Activated CD4-positive, alpha-beta T cell treated with anti-CD3 and anti-CD28 coated beads, Interleukin-10, Interleukin-2, amounts not matched to agents 100 ng/mL and 50 ng/mL, durations not matched to agents 16 hours and 8 hours (primary cell): ENCODE results near the gene PANX2.

Source experiments
- DNase-seq: peaks from one replicate; pipeline ENCODE4 v3.0.0-alpha.2; 2020

The PANX2 gene

DNA sequence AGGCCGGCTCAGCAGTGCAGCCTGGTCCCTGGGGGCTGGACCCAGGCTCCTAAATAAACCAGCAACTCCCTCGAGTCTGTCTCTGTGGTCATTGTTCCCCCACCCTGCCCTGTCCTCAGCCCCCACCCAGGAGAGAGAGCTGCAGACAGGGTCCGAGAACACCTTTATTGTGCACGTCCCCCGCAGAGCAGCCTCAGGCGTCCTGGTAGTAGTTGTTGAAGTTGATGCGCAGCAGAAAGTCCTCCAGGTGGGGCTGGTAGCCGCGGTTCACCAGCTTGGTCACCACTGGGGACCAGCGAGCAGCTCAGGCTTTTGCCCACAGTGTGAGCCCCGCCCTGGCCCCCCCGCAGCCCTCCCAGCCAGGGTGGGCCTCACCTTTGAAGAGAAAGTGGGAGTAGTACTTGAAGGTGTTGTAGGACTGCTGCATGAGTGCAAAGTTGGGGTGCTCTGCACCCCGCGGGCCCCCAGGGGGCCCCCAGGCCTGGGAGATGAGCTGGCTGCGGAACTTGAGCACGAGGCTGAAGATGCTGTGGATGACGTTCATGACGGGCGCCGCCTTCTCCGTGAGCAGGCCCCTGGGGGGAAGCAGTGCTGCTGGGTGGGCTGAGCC lies 47.1 kb downstream of the PANX2 start:
- DNase-seq, result no peak

DNA sequence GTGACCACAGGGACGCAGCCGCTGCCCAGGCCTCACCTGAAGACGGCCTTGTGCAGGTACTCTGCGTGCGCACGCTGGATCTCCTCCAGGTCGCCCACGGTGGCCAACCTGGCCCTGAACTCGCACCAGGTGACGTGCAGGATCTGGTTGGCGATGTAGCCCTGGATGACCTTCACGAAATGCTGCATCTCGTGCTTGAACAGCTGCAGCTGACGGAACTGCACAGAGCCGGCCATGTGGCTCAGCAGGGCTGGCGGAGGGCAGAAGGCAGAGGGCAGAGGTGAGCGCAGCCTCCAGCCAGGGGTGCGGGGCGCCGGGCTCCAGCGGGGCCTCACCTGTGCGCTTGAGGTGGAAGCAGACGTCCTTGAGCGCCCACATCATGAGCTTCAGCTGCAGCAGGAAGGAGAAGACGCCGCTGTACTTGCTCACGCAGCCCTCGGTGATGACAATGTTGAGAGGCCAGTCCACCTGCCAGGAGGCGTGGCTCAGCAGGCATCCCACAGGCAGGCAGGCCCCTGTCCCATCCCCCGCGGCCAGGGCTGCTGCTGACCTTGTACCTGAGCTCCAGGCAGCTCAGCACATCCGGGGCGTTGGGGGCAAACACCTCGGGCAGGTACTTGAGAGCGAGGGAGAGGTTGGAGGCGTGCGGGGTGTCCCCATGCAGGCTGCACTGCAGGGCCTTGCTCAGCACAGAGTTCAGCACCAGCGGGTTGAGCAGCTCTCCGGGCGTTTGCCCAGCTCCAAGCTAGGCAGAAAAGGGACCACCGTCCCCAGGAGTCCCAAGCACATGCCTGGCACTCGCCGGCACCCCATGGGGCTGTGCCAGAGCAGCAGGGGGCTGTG lies 47.8 kb downstream of the PANX2 start:
- no peak for DNase-seq

GRCh38 chr22:50218996-50219727 lies 48.6 kb downstream of the PANX2 start:
- peak; percentile 27 for DNase-seq

DNA sequence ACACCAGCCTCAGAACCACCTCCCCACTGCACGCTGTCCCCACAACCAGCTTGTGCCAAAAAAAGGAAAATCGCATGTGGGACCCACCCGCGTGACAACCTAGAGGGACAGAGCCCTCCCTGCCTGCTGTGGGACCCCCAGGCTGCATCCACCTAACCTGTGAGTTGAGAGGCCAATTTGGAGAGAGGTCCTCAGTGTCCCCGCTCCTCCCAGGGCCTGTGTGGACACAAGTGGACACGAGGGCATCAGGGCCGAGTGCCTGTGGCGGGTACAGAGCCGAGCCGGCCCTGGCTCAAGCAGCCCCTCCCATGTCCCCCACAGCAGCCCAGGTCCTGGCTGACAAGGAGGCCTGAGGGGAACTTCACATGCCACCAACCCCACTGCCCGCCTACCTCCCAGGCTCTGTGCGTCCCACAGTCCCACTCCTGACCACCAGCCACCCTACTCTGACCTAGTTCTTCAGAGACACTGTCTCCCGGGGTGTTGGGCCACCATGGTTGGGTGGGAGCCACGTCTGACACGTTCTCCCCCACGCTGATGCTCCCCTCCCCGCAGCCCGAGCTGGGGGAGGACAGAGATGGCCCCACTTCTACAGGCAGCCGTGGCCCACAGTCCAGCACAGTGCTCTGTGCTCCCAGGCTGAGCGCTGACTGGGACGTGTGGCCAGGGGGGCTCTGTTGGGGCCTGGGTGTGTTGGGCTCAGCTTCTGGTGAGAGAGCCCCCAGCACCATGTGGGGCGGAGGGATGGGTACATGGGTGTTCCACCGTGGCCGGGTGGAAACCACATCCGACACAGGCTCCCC lies 49.5 kb downstream of the PANX2 start:
- DNase-seq, result no peak

GRCh38 chr22:50220603-50221409 lies 50.3 kb downstream of the PANX2 start:
- DNase-seq, result no peak

- no peak for DNase-seq
Measured at GRCh38 chr22:50221410-50222300, 51.1 kb downstream of the PANX2 start.

GRCh38 chr22:50222508-50222907 lies 52.0 kb downstream of the PANX2 start:
- no peak for DNase-seq

GRCh38 chr22:50224071-50224470 lies 53.5 kb downstream of the PANX2 start:
- no peak for DNase-seq

- no peak for DNase-seq
Measured at GRCh38 chr22:50225200-50225969, 54.9 kb downstream of the PANX2 start.

DNA sequence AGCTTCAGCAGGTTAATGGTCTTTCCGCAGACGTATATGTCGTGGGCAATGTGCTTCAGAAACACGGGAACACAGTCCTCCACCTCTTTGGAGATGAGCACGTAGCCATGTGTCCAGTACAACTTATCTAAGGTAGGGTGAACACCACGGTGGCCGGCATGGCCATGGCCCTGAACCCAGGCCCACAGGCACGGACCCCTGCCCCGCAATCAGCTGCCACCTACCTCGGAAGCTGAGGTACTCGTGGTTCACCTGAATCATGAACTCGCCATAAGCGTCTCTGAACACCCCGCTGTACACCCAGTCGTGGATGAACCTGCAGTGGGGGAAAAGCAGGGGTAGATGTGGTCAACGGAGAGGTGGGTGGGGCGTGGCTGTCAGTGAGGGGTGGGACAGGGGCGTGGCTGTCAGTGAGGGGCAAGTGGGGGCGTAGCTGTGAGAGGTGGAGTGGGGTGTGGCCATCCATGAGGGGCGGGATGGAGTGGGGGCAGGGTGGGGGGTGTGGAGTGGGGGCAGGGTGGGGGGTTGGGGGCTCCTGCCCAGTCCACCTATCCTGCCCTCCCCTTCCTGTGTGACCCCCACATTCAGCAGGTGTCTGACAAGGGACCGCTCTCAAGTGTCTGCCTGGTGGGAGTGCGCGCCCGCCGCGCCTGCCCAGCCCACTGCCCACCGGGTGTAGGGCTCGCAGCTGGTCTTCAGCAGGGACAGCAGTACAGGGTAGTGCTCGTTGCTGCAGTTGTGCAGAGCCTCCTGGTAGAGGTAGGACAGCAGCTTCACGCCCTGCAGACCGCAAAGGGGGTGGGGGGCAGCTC lies 55.7 kb downstream of the PANX2 start:
- no peak for DNase-seq

DNA sequence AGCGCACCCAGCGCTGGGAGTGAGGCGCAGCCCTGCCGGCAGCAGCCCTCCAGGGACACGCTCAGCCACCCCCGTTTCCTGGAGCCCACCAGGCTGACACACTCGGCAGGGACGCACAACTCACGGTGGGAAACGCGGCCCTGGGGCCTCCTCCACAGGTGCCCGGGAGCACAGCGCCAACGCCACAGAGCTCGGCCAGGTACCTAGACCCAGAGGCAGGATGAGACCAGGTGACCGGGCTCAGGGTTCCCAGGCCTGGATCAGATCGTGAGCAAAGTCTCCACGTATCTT lies 56.3 kb downstream of the PANX2 start:
- DNase-seq, result no peak

GRCh38 chr22:50227579-50228215 lies 57.2 kb downstream of the PANX2 start:
- DNase-seq, result no peak

DNA sequence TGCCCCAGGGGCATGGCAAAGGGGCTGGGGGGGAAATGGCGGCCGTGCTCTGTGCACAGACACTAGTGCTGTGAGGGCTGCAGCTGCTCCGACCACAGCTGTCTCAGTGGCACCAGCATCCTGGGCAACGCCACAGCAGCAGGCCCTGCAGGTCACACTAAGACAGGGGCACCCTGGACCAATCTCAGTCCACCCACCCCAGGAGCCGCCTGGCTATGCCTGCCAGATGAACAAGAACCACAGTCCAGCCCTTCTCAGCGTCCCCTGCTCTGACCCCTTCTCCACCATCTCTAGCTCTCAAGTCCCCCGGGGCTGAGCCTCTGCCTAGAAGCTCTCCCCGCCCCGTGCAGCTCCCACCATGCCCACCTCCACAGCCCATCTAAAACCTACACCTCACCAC lies 57.8 kb downstream of the PANX2 start:
- no peak for DNase-seq

DNA sequence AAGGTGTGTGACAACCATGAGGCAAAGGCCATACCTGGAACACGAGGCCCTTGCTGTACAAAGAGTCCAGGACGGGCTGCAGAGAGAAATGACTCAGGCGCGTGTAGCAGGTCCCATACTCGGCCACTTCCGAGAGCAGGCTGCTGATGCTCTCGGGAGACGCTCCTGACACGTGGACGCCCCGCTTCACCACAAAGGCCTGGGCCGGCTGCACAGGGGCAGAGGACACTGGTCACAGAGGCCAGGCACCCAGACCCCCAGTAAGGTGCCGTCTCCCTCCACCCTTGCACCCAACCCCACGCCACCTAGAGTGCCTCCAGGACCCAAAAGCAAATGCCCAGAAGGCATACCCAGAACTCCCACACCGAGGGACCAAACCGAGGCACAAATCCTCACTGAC lies 58.8 kb downstream of the PANX2 start:
- no peak for DNase-seq
